Keratinocyte (primary cell): Measurements from ENCODE around the gene WWC2.

ENCODE experiments used
- EZH2 ChIP-seq: IDR thresholded peaks from one replicate; pipeline ENCODE4 v1.6.1; 2012; ENCODE audit warnings: inconsistent platforms, mild to moderate bottlenecking, low read length, moderate library complexity
- TF ChIP-seq, protein P1 (sequence below), 3 experiments: IDR thresholded peaks in 1 of 3; conservative IDR thresholded peaks in 1 of 3; optimal IDR thresholded peaks in 1 of 3; 2 replicates in 2 of 3; 3 replicates in 1 of 3; pipeline versions ENCODE3 to v1.5.1; 2011; ENCODE audit warnings: low read length in 3 of 3, mild to moderate bottlenecking in 3 of 3, moderate library complexity in 2 of 3, control low read depth in 1 of 3, inconsistent platforms in 1 of 3; ENCODE audit not compliant: insufficient read depth in 2 of 3; ENCODE audit errors: extremely low read depth in 1 of 3

DNA sequence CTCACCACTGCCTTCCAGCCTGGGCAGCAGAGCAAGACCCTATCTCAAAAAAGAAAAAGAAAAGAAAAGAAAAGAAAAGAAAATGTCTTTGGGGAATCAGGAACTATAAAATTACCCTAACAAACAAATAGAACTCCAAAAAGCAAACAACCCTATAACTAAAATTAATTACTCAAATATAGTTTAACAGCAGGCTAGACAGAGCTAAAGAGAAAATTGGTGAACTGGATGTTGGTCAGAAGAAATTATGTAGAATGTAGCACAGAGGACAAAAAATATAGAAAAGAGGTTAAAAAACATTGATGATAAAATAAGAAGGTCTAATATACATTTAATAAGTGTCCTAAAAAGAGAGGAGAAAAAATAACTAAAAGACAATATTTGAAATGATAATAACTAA lies 27.8 kb upstream of the WWC2 start:
- TF ChIP-seq, protein P1, sequence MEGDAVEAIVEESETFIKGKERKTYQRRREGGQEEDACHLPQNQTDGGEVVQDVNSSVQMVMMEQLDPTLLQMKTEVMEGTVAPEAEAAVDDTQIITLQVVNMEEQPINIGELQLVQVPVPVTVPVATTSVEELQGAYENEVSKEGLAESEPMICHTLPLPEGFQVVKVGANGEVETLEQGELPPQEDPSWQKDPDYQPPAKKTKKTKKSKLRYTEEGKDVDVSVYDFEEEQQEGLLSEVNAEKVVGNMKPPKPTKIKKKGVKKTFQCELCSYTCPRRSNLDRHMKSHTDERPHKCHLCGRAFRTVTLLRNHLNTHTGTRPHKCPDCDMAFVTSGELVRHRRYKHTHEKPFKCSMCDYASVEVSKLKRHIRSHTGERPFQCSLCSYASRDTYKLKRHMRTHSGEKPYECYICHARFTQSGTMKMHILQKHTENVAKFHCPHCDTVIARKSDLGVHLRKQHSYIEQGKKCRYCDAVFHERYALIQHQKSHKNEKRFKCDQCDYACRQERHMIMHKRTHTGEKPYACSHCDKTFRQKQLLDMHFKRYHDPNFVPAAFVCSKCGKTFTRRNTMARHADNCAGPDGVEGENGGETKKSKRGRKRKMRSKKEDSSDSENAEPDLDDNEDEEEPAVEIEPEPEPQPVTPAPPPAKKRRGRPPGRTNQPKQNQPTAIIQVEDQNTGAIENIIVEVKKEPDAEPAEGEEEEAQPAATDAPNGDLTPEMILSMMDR (optimal IDR thresholded peaks at IDR 0.05 in 1 of 3, IDR thresholded peaks at IDR 0.05 in 1 of 3, conservative IDR thresholded peaks at IDR 0.05 in 1 of 3; ENCODE audit: extremely low read depth in 1 of 3, insufficient read depth in 2 of 3, low read length in 3 of 3) = no peak
- no peak for TF ChIP-seq EZH2
